ENCODE data around the gene TGIF2.

Gene TGIF2

GRCh38 chr20:36548704-36549627 is 24.4 kb upstream of the TGIF2 start:
- H3K9me2 ChIP-seq (replicated peaks; ENCODE audit: insufficient read depth, low read length), result no peaks in the 10 kb centered on the region
- no peaks in the 10 kb centered on the region for H3K79me2 ChIP-seq (ENCODE audit: insufficient read depth, low read length)
- no peak overlapping the region for H3K27ac ChIP-seq (ENCODE audit: low read depth, low read length)
- H3K4me2 ChIP-seq (ENCODE audit: low read depth, low read length, poor library complexity, severe bottlenecking), result no peak overlapping the region
- TF ChIP-seq CTCF (IDR thresholded peaks at IDR 0.05; ENCODE audit: insufficient read depth, low read length, poor library complexity, severe bottlenecking) (no peak), EZH2phosphoT487 (conservative IDR thresholded peaks at IDR 0.05; ENCODE audit: low read length) (no peak)
- no peaks in the 10 kb centered on the region for H3K27me3 ChIP-seq (ENCODE audit: low read length)
- H3K9ac ChIP-seq (ENCODE audit: low read length), result no peak overlapping the region
- H3F3A ChIP-seq (ENCODE audit: insufficient read depth), result no peaks in the 10 kb centered on the region
- no peaks in the 10 kb centered on the region for H3K36me3 ChIP-seq (ENCODE audit: low read length)
- H3K9me3 ChIP-seq (ENCODE audit: insufficient read depth, low read length), result no peaks in the 10 kb centered on the region
- no peaks in the 10 kb centered on the region for H4K20me1 ChIP-seq (ENCODE audit: low read depth, low read length)
- no peak overlapping the region for H2AFZ ChIP-seq (ENCODE audit: low read depth, low read length, severe bottlenecking)
- no peak overlapping the region for H3K4me3 ChIP-seq (ENCODE audit: insufficient read depth, low read length, poor library complexity, severe bottlenecking)

GRCh38 chr20:36549628-36549941 is 23.8 kb upstream of the TGIF2 start:
- no peaks in the 10 kb centered on the region for H3K9me3 ChIP-seq (ENCODE audit: insufficient read depth, low read length)
- no peak overlapping the region for H3K4me2 ChIP-seq (ENCODE audit: low read depth, low read length, poor library complexity, severe bottlenecking)
- no peak overlapping the region for H3K4me3 ChIP-seq (ENCODE audit: insufficient read depth, low read length, poor library complexity, severe bottlenecking)
- TF ChIP-seq CTCF (IDR thresholded peaks at IDR 0.05; ENCODE audit: insufficient read depth, low read length, poor library complexity, severe bottlenecking), result no peak
- no peak for TF ChIP-seq EZH2phosphoT487 (conservative IDR thresholded peaks at IDR 0.05; ENCODE audit: low read length)
- no peak overlapping the region for H2AFZ ChIP-seq (ENCODE audit: low read depth, low read length, severe bottlenecking)
- no peaks in the 10 kb centered on the region for H3F3A ChIP-seq (ENCODE audit: insufficient read depth)
- no peaks in the 10 kb centered on the region for H3K27me3 ChIP-seq (ENCODE audit: low read length)
- H3K9me2 ChIP-seq (replicated peaks; ENCODE audit: insufficient read depth, low read length), result no peaks in the 10 kb centered on the region
- no peaks in the 10 kb centered on the region for H3K36me3 ChIP-seq (ENCODE audit: low read length)
- no peak overlapping the region for H3K27ac ChIP-seq (ENCODE audit: low read depth, low read length)
- H3K79me2 ChIP-seq (ENCODE audit: insufficient read depth, low read length), result no peaks in the 10 kb centered on the region
- H4K20me1 ChIP-seq (ENCODE audit: low read depth, low read length), result no peaks in the 10 kb centered on the region
- H3K9ac ChIP-seq (ENCODE audit: low read length), result no peak overlapping the region

GRCh38 chr20:36549942-36550789 is 23.2 kb upstream of the TGIF2 start:
- no peaks in the 10 kb centered on the region for H3K36me3 ChIP-seq (ENCODE audit: low read length)

More at GRCh38 chr20:36549942-36550789, 23.2 kb upstream of the TGIF2 start:
- Histone ChIP-seq H3K4me2 (ENCODE audit: low read depth, low read length, poor library complexity, severe bottlenecking) (no peak overlapping the region), H3K27me3 (ENCODE audit: low read length) (no peaks in the 10 kb centered on the region), H3K9ac (ENCODE audit: low read length) (no peak overlapping the region), H3F3A (ENCODE audit: insufficient read depth) (no peaks in the 10 kb centered on the region), H3K4me3 (ENCODE audit: insufficient read depth, low read length, poor library complexity, severe bottlenecking) (no peak overlapping the region), H3K9me2 (replicated peaks; ENCODE audit: insufficient read depth, low read length) (no peaks in the 10 kb centered on the region), H2AFZ (ENCODE audit: low read depth, low read length, severe bottlenecking) (no peak overlapping the region), H4K20me1 (ENCODE audit: low read depth, low read length) (no peaks in the 10 kb centered on the region), H3K27ac (ENCODE audit: low read depth, low read length) (no peak overlapping the region), H3K79me2 (ENCODE audit: insufficient read depth, low read length) (no peaks in the 10 kb centered on the region), H3K9me3 (ENCODE audit: insufficient read depth, low read length) (no peaks in the 10 kb centered on the region)
- TF ChIP-seq CTCF (IDR thresholded peaks at IDR 0.05; ENCODE audit: insufficient read depth, low read length, poor library complexity, severe bottlenecking) (no peak), EZH2phosphoT487 (conservative IDR thresholded peaks at IDR 0.05; ENCODE audit: low read length) (no peak)

Data from SU-DHL-6 (cell line).